Uterus (tissue), 4 donors: ENCODE results near the gene COMMD8. TPM values are rescaled to one million over a fixed set of nuclear protein-coding genes. Genes with fewer than 3 reads are reported as not detected.

ENCODE experiments used
- DNase-seq, 2 donors: peaks; one replicate each; pipeline ENCODE4 v3.0.0-alpha.2; 2019 to 2020
- H3K27ac ChIP-seq, 2 donors: fragments of 200-600 bp; sonication (generic); 1 replicate in 1 of 2; 2 replicates in 1 of 2; pipeline ENCODE4 v1.5.1; 2016 to 2018
- H3K27me3 ChIP-seq, 2 donors: fragments of 200-600 bp; sonication (generic); one replicate each; pipeline ENCODE4 v1.5.1; 2018 to 2019; ENCODE audit warnings: control low read depth in 1 of 2
- H3K36me3 ChIP-seq, 2 donors: fragments of 200-600 bp; sonication (generic); one replicate each; pipeline ENCODE4 v1.5.1; 2019; ENCODE audit warnings: control low read depth in 1 of 2
- H3K4me1 ChIP-seq, 2 donors: fragments of 200-600 bp; sonication (generic); one replicate each; pipeline ENCODE4 v1.5.1; 2018 to 2019; ENCODE audit warnings: control low read depth in 1 of 2
- H3K4me3 ChIP-seq, 2 donors: fragments of 200-600 bp; sonication (generic); 1 replicate in 1 of 2; 2 replicates in 1 of 2; pipeline ENCODE4 v1.5.1; 2018 to 2019; ENCODE audit warnings: mild to moderate bottlenecking in 1 of 2
- H3K9me3 ChIP-seq, 2 donors: fragments of 200-600 bp; sonication (generic); one replicate each; pipeline ENCODE4 v1.5.1; 2019; ENCODE audit warnings: control low read depth in 1 of 2
- CTCF ChIP-seq, 4 experiments: fragments of 200-600 bp in 2 of 4; fragments of 450-650 bp in 2 of 4; sonication (generic) in 2 of 4; IDR thresholded peaks; one replicate each; pipeline ENCODE4 v1.5.1; 2016 to 2019; ENCODE audit warnings: antibody characterized with exemption in 4 of 4, mild to moderate bottlenecking in 2 of 4, moderate library complexity in 1 of 4
- POLR2A ChIP-seq, 2 donors: fragments of 450-650 bp; IDR thresholded peaks; one replicate each; pipeline ENCODE4 v1.6.1; 2016; ENCODE audit warnings: antibody characterized with exemption in 2 of 2, mild to moderate bottlenecking in 1 of 2, moderate library complexity in 1 of 2
- intact Hi-C: fragments of 100-400 bp; cut with DNase I; formaldehyde crosslinking; loops from one replicate; pipeline ENCODE4 v1.15.1; 2023; ENCODE audit warnings: low total_unique reads
- total RNA-seq, 4 donors: library from RNA; depleted of rRNA in 3 of 4; stranded (reverse); fragments of >200 nt in 3 of 4; gene quantifications; one replicate each; pipeline versions ENCODE4 v1.1.0 to v1.2.4, GENCODE V29; 2014 to 2023
- donor health status: DM: yes; HTN: yes; CAD: no.

The COMMD8 gene
- total RNA-seq, 4 donors from 2014 or later = 6.9 to 21.2 (median 15.0) TPM

GRCh38 chr4:47466056-47466785 is 2.7 kb upstream of the COMMD8 start:
- Histone ChIP-seq H3K27me3 (no peaks in the 10 kb centered on the region), H3K36me3 (no peaks in the 10 kb centered on the region), H3K9me3 (no peaks in the 10 kb centered on the region), H3K4me1 (no peaks in the 10 kb centered on the region), H3K4me3 (no peak overlapping the region), H3K27ac (no peak overlapping the region)
- intact Hi-C loops = no loop called here
- DNase-seq = no peak
- TF ChIP-seq POLR2A (IDR thresholded peaks at IDR 0.05) (no peak), CTCF (IDR thresholded peaks at IDR 0.05) (no peak)

GRCh38 chr4:47465004-47465403 is 1.5 kb upstream of the COMMD8 start:
- Histone ChIP-seq H3K27ac (no peak overlapping the region), H3K4me1 (no peaks in the 10 kb centered on the region), H3K4me3 (no peak overlapping the region), H3K36me3 (no peaks in the 10 kb centered on the region), H3K9me3 (no peaks in the 10 kb centered on the region), H3K27me3 (no peaks in the 10 kb centered on the region)
- no peak for DNase-seq
- TF ChIP-seq POLR2A (IDR thresholded peaks at IDR 0.05) (no peak), CTCF (IDR thresholded peaks at IDR 0.05) (no peak)
- intact Hi-C loops = no loop called here

GRCh38 chr4:47462799-47463234 is 685 bp downstream of the COMMD8 start:
- DNase-seq = no peak
- no peak for TF ChIP-seq CTCF (IDR thresholded peaks at IDR 0.05)
- no peak for TF ChIP-seq POLR2A (IDR thresholded peaks at IDR 0.05)
- H3K4me3 ChIP-seq = peak overlapping the region; percentile 84 to 89
- peak overlapping the region; percentile 88 to 93 for H3K27ac ChIP-seq
- no peaks in the 10 kb centered on the region for H3K9me3 ChIP-seq
- H3K4me1 ChIP-seq = no peaks in the 10 kb centered on the region
- H3K36me3 ChIP-seq = no peaks in the 10 kb centered on the region
- intact Hi-C loops = no loop called here
- H3K27me3 ChIP-seq = no peaks in the 10 kb centered on the region

- Histone ChIP-seq H3K27me3 (no peaks in the 10 kb centered on the region), H3K9me3 (no peaks in the 10 kb centered on the region), H3K4me1 (no peaks in the 10 kb centered on the region), H3K27ac (no peak overlapping the region), H3K36me3 (no peaks in the 10 kb centered on the region), H3K4me3 (no peak overlapping the region)
- intact Hi-C loops = no loop called here
- no peak for DNase-seq
- TF ChIP-seq CTCF (IDR thresholded peaks at IDR 0.05) (no peak), POLR2A (IDR thresholded peaks at IDR 0.05) (no peak)
These were observed 11.8 kb downstream of the COMMD8 start for GRCh38 chr4:47451657-47452056.

GRCh38 chr4:47444031-47444430 is 19.5 kb downstream of the COMMD8 start:
- Histone ChIP-seq H3K4me3 (no peak overlapping the region), H3K27me3 (no peaks in the 10 kb centered on the region), H3K9me3 (no peaks in the 10 kb centered on the region), H3K4me1 (no peaks in the 10 kb centered on the region), H3K27ac (no peak overlapping the region), H3K36me3 (no peaks in the 10 kb centered on the region)
- no peak for DNase-seq
- intact Hi-C loops = no loop called here
- TF ChIP-seq CTCF (IDR thresholded peaks at IDR 0.05) = no peak
